Peyer's patch (tissue), 4 donors: ENCODE results near the gene PNPLA8. TPM values are rescaled to one million over a fixed set of nuclear protein-coding genes. Genes with fewer than 3 reads are reported as not detected.

ENCODE experiments used
- DNase-seq, 3 donors: peaks; one replicate each; pipeline ENCODE4 v3.0.0-alpha.2; 2017 to 2019
- H3K27ac ChIP-seq, 4 donors: fragments of 200-600 bp; sonication (generic); one replicate each; pipeline ENCODE4 v1.5.1; 2016 to 2019
- H3K27me3 ChIP-seq, 2 donors: fragments of 200-600 bp; sonication (generic); one replicate each; pipeline ENCODE4 v1.5.1; 2019
- H3K36me3 ChIP-seq, 3 donors: fragments of 200-600 bp; sonication (generic); one replicate each; pipeline ENCODE4 v1.5.1; 2016 to 2019
- H3K4me1 ChIP-seq, 4 donors: fragments of 200-600 bp; sonication (generic); one replicate each; pipeline ENCODE4 v1.5.1; 2016 to 2019
- H3K4me3 ChIP-seq, 4 donors: fragments of 200-600 bp; sonication (generic); 1 replicate in 3 of 4; 2 replicates in 1 of 4; pipeline ENCODE4 v1.5.1; 2016 to 2019; ENCODE audit warnings: mild to moderate bottlenecking in 1 of 4
- H3K9me3 ChIP-seq, 4 donors: fragments of 200-600 bp; sonication (generic); one replicate each; pipeline ENCODE4 v1.5.1; 2016 to 2019; ENCODE audit warnings: mild to moderate bottlenecking in 1 of 4
- CTCF ChIP-seq, 6 experiments: fragments of 450-650 bp in 4 of 6; fragments of 200-600 bp in 2 of 6; sonication (generic) in 1 of 6; IDR thresholded peaks; one replicate each; pipeline ENCODE4 v1.5.1; 2017 to 2019; ENCODE audit warnings: antibody characterized with exemption in 6 of 6, mild to moderate bottlenecking in 3 of 6, moderate library complexity in 1 of 6
- POLR2A ChIP-seq, 2 donors: fragments of 450-650 bp; IDR thresholded peaks; one replicate each; pipeline ENCODE4 v1.5.1; 2017; ENCODE audit warnings: antibody characterized with exemption in 2 of 2, mild to moderate bottlenecking in 2 of 2, moderate library complexity in 2 of 2
- total RNA-seq, 4 donors: library from RNA; depleted of rRNA; stranded (reverse); fragments of >200 nt; gene quantifications; one replicate each; pipeline ENCODE4 v1.1.0, GENCODE V29; 2016

The PNPLA8 gene
- total RNA-seq, 4 donors from 2014 or later = 8.9 to 28.9 (median 20.1) TPM

- TF ChIP-seq CTCF (IDR thresholded peaks at IDR 0.05) (no peak), POLR2A (IDR thresholded peaks at IDR 0.05) (no peak)
- Histone ChIP-seq H3K9me3 (no peaks in the 10 kb centered on the region), H3K36me3 (no peaks in the 10 kb centered on the region), H3K27ac (no peak overlapping the region), H3K4me1 (no peaks in the 10 kb centered on the region), H3K4me3 (no peak overlapping the region), H3K27me3 (no peaks in the 10 kb centered on the region)
- no peak for DNase-seq
Observed at GRCh38 chr7:108423089-108423989, 102.6 kb downstream of the PNPLA8 start.

- H3K4me3 ChIP-seq = no peak overlapping the region
- H3K36me3 ChIP-seq = no peaks in the 10 kb centered on the region
- H3K9me3 ChIP-seq = no peaks in the 10 kb centered on the region
- H3K27ac ChIP-seq = no peak overlapping the region
- TF ChIP-seq CTCF (IDR thresholded peaks at IDR 0.05) (no peak), POLR2A (IDR thresholded peaks at IDR 0.05) (no peak)
- no peaks in the 10 kb centered on the region for H3K27me3 ChIP-seq
- DNase-seq = no peak
- no peaks in the 10 kb centered on the region for H3K4me1 ChIP-seq
Observed at GRCh38 chr7:108421720-108422331, 104.1 kb downstream of the PNPLA8 start.

Other genes starting within 250 kb of the PNPLA8 start
- 1 to 10 TPM in 3 of 4 donors, under 1 TPM in 1; 0.85 to 4.1 (median 2.6) TPM for gene NRCAM, start 69.7 kb downstream of the PNPLA8 start, total RNA-seq
- 10 to 100 TPM; 13.0 to 36.3 (median 20.4) TPM for gene THAP5, start 43.6 kb upstream of the PNPLA8 start, total RNA-seq
- gene DNAJB9, start 43.7 kb upstream of the PNPLA8 start, total RNA-seq = 10 to 100 TPM in 3 of 4 donors, 1 to 10 TPM in 1; 7.4 to 25.9 (median 15.0) TPM